NCI-H460 (cell line): ENCODE results near the gene GDPD1. TPM values are rescaled to one million over a fixed set of nuclear protein-coding genes. Genes with fewer than 3 reads are reported as not detected.
"Not testable (repeated sequence)": the region's sequence is repeated elsewhere in the genome, so short reads cannot be mapped to it uniquely, and the experiment has no call there.

Experiments
- DNase-seq: peaks from one replicate; pipeline ENCODE4 v3.0.0-alpha.2; 2016; ENCODE audit warnings: low read depth; ENCODE audit errors: extremely low read depth
- polyA plus RNA-seq: library from polyadenylated mRNA; depleted of rRNA; stranded (reverse); fragments of >200 nt; gene quantifications from 2 replicates; pipeline ENCODE4 v1.2.3, GENCODE V29; 2014; cell fraction: nucleus; rRNA removed
- total RNA-seq: library from RNA; depleted of rRNA; stranded (reverse); fragments of >200 nt; shearing (Covaris generic); gene quantifications from 2 replicates; pipeline ENCODE4 v1.2.3, GENCODE V29; 2014; rRNA removed

Gene GDPD1
- 18.2 and 21.3 TPM in 2 replicates for total RNA-seq
- 3.0 and 8.1 TPM in 2 replicates for polyA plus RNA-seq

- DNase-seq, result peak; percentile 94
Observed at GRCh38 chr17:59220328-59221158, at the start of gene GDPD1. GDPD1 (plus strand) TSS chr17:59220511; CDS start chr17:59220610, 99 bp downstream.

GRCh38 chr17:59172436-59173004 lies 47.8 kb upstream of the GDPD1 start:
- no peak for DNase-seq

GRCh38 chr17:59174671-59175070 lies 45.6 kb upstream of the GDPD1 start:
- no peak for DNase-seq

GRCh38 chr17:59175076-59175475 lies 45.2 kb upstream of the GDPD1 start:
- no peak for DNase-seq

- DNase-seq, result no peak
Observed at GRCh38 chr17:59178266-59178985, 41.9 kb upstream of the GDPD1 start.

GRCh38 chr17:59179601-59180000 lies 40.7 kb upstream of the GDPD1 start:
- DNase-seq, result not testable (repeated sequence)

GRCh38 chr17:59180626-59181025 lies 39.7 kb upstream of the GDPD1 start:
- DNase-seq, result no peak

GRCh38 chr17:59181481-59181880 lies 38.8 kb upstream of the GDPD1 start:
- no peak for DNase-seq

GRCh38 chr17:59185997-59186396 lies 34.3 kb upstream of the GDPD1 start:
- DNase-seq, result no peak

- no peak for DNase-seq
Observed at GRCh38 chr17:59186850-59187249, 33.5 kb upstream of the GDPD1 start.

- DNase-seq, result no peak
Observed at GRCh38 chr17:59190806-59191205, 29.5 kb upstream of the GDPD1 start.

GRCh38 chr17:59193336-59193862 lies 26.9 kb upstream of the GDPD1 start:
- no peak for DNase-seq

- DNase-seq, result no peak
Observed at GRCh38 chr17:59199398-59199797, 20.9 kb upstream of the GDPD1 start.

- no peak for DNase-seq
Observed at GRCh38 chr17:59202320-59202719, 18.0 kb upstream of the GDPD1 start.

GRCh38 chr17:59219370-59219769 lies 941 bp upstream of the GDPD1 start:
- DNase-seq, result no peak

GRCh38 chr17:59219992-59220327 lies 351 bp upstream of the GDPD1 start:
- no peak for DNase-seq

GRCh38 chr17:59221159-59221847 lies 992 bp downstream of the GDPD1 start:
- no peak for DNase-seq

- DNase-seq, result no peak
Observed at GRCh38 chr17:59223813-59224212, 3.5 kb downstream of the GDPD1 start.

GRCh38 chr17:59228588-59228987 lies 8.3 kb downstream of the GDPD1 start:
- DNase-seq, result not testable (repeated sequence)

GRCh38 chr17:59230764-59231163 lies 10.5 kb downstream of the GDPD1 start:
- DNase-seq, result no peak

- no peak for DNase-seq
Observed at GRCh38 chr17:59234631-59235030, 14.3 kb downstream of the GDPD1 start.
